Measurements from ENCODE around the gene DNAH7.

DNA sequence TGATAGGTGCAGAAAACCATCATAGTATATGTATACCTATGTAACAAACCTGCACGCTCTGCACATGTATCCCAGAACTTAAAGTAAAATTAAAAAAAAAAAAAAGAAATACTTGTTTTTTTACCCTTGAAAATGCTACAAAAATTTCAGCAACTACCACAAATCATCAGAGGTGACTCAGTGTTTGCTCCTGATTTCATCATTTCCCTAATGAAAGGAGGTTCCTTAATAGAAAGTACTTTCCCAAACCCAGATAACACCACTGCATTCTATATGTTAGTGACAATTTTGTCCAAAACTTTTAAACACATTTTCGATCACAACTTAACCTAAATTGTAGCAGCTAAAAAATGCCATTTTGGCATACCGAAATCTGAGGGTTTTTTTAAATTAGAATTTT is 248.3 kb downstream of the DNAH7 start:
- no peak for TF ChIP-seq POLR2A (IDR thresholded peaks at IDR 0.05; ENCODE audit: low read depth, low read length)
- no peak for TF ChIP-seq POLR2AphosphoS5 (IDR thresholded peaks at IDR 0.05; ENCODE audit: low read depth, low read length)
- no peak for TF ChIP-seq TAF1 (IDR thresholded peaks at IDR 0.05; ENCODE audit: borderline replicate concordance, low read depth, low read length)

Measured in GM12892 (cell line).